Ovary (tissue), 3 donors: ENCODE data around the gene CFAP97D1.

Experiments used
- CTCF ChIP-seq, 3 donors: fragments of 450-650 bp in 2 of 3; fragments of 200-600 bp in 1 of 3; IDR thresholded peaks; one replicate each; pipeline versions ENCODE4 v1.5.1 to v1.8.0; 2016 to 2022; ENCODE audit warnings: antibody characterized with exemption in 3 of 3, mild to moderate bottlenecking in 1 of 3
- EP300 ChIP-seq: sonication (generic); formaldehyde crosslinking; IDR thresholded peaks from one replicate; pipeline ENCODE4 v1.6.1; 2017; ENCODE audit warnings: antibody characterized with exemption
- POLR2A ChIP-seq: fragments of 450-650 bp; IDR thresholded peaks from one replicate; pipeline ENCODE4 v1.6.1; 2017; ENCODE audit warnings: antibody characterized with exemption, mild to moderate bottlenecking, moderate library complexity
- donor health status: DM: no; HTN: no; CAD: no.

GRCh38 chr17:43823350-43824084 is 43.3 kb downstream of the CFAP97D1 start:
- TF ChIP-seq CTCF (IDR thresholded peaks at IDR 0.05) = no peak
- no peak for TF ChIP-seq POLR2A
- no peak for TF ChIP-seq EP300
